ENCODE results near the gene SFT2D1. TPM values are rescaled to one million over a fixed set of nuclear protein-coding genes. Genes with fewer than 3 reads are reported as not detected.

Gene SFT2D1
- polyA plus RNA-seq, 3 donors = 48.1 to 166 (median 140) TPM

GRCh38 chr6:166271376-166271765, 71.0 kb downstream of the SFT2D1 start:
- no peak overlapping the region for H3K27ac Mint-ChIP-seq
- Histone ChIP-seq H3K4me2 (replicated peaks; ENCODE audit: extremely low read depth, low read length, poor library complexity, severe bottlenecking) (no peak overlapping the region), H3K4me1 (ENCODE audit: control insufficient read depth in 1 of 2, insufficient read depth in 2 of 2, low read length in 2 of 2) (peaks cover 0 to 3% of the 10 kb centered on the region in 2 donors), H3K4me3 (replicated peaks in 1 of 3; ENCODE audit: low read depth in 2 of 3, low read length in 3 of 3) (no peak overlapping the region), H3K27me3 (ENCODE audit: control insufficient read depth in 2 of 2, insufficient read depth in 2 of 2, low read length in 2 of 2) (no peaks in the 10 kb centered on the region), H3K79me2 (ENCODE audit: insufficient read depth, low read length) (no peaks in the 10 kb centered on the region), H3K36me3 (replicated peaks in 1 of 2; ENCODE audit: control insufficient read depth in 1 of 2, insufficient read depth in 2 of 2, low read length in 2 of 2) (no peaks in the 10 kb centered on the region), H3K27ac (ENCODE audit: low read depth in 1 of 2, low read length in 2 of 2) (no peak overlapping the region), H3K9me3 (replicated peaks in 1 of 2; ENCODE audit: control insufficient read depth in 1 of 2, insufficient read depth in 1 of 2, low read length in 2 of 2) (no peaks in the 10 kb centered on the region), H4K20me1 (ENCODE audit: insufficient read depth, low read length) (no peaks in the 10 kb centered on the region), H2AFZ (ENCODE audit: insufficient read depth, low read depth, low read length, poor library complexity, severe bottlenecking) (no peak overlapping the region), H3K9ac (ENCODE audit: insufficient read depth, low read length, poor library complexity, severe bottlenecking) (no peak overlapping the region)
- H3K27me3 Mint-ChIP-seq (ENCODE audit: low read depth in 3 of 3) = peaks cover 1 to 9% (median 4%) of the 10 kb centered on the region in 3 donors
- H3K9me3 Mint-ChIP-seq = no peaks in the 10 kb centered on the region
- TF ChIP-seq CTCF (IDR thresholded peaks at IDR 0.05) = no peak
- no peak for DNase-seq
- intact Hi-C loops (cut with micrococcal nuclease) = no loop called here
- peaks cover 7% of the 10 kb centered on the region for H3K4me1 Mint-ChIP-seq
- 99% methylated on average over 9 of the region's 9 CpGs for WGBS (ENCODE audit: insufficient coverage)
- H3K4me3 Mint-ChIP-seq = no peak overlapping the region
- H3K36me3 Mint-ChIP-seq = no peaks in the 10 kb centered on the region

GRCh38 chr6:166270706-166271375, 71.5 kb downstream of the SFT2D1 start:
- Mint-ChIP-seq H3K4me3 (no peak overlapping the region), H3K27me3 (ENCODE audit: low read depth in 3 of 3) (peaks cover 1 to 6% (median 5%) of the 10 kb centered on the region in 3 donors), H3K27ac (peak overlapping the region in 1 of 7 donors; percentile 65), H3K36me3 (no peaks in the 10 kb centered on the region), H3K9me3 (no peaks in the 10 kb centered on the region), H3K4me1 (peaks cover 5% of the 10 kb centered on the region)
- Histone ChIP-seq H4K20me1 (ENCODE audit: insufficient read depth, low read length) (no peaks in the 10 kb centered on the region), H3K36me3 (replicated peaks in 1 of 2; ENCODE audit: control insufficient read depth in 1 of 2, insufficient read depth in 2 of 2, low read length in 2 of 2) (no peaks in the 10 kb centered on the region), H3K4me2 (replicated peaks; ENCODE audit: extremely low read depth, low read length, poor library complexity, severe bottlenecking) (no peak overlapping the region), H3K9me3 (replicated peaks in 1 of 2; ENCODE audit: control insufficient read depth in 1 of 2, insufficient read depth in 1 of 2, low read length in 2 of 2) (no peaks in the 10 kb centered on the region), H2AFZ (ENCODE audit: insufficient read depth, low read depth, low read length, poor library complexity, severe bottlenecking) (no peak overlapping the region), H3K4me3 (replicated peaks in 1 of 3; ENCODE audit: low read depth in 2 of 3, low read length in 3 of 3) (no peak overlapping the region), H3K9ac (ENCODE audit: insufficient read depth, low read length, poor library complexity, severe bottlenecking) (no peak overlapping the region), H3K27ac (ENCODE audit: low read depth in 1 of 2, low read length in 2 of 2) (no peak overlapping the region), H3K4me1 (ENCODE audit: control insufficient read depth in 1 of 2, insufficient read depth in 2 of 2, low read length in 2 of 2) (peaks cover 0 to 3% of the 10 kb centered on the region in 2 donors), H3K27me3 (ENCODE audit: control insufficient read depth in 2 of 2, insufficient read depth in 2 of 2, low read length in 2 of 2) (no peaks in the 10 kb centered on the region), H3K79me2 (ENCODE audit: insufficient read depth, low read length) (no peaks in the 10 kb centered on the region)
- WGBS (ENCODE audit: insufficient coverage) = 90% methylated on average over 6 of the region's 10 CpGs
- intact Hi-C loops (cut with micrococcal nuclease) = no loop called here
- TF ChIP-seq CTCF (IDR thresholded peaks at IDR 0.05) = no peak
- DNase-seq = no peak

Other genes with a start within 250 kb of the SFT2D1 start
- not detected for gene TBXT, start 174.7 kb downstream of the SFT2D1 start, polyA plus RNA-seq
- gene PRR18, start 34.2 kb downstream of the SFT2D1 start, polyA plus RNA-seq = not detected
- gene MPC1, start 40.4 kb upstream of the SFT2D1 start, polyA plus RNA-seq = 100 to 1,000 TPM in 2 of 3 donors, 10 to 100 TPM in 1; 52.4 to 122 (median 104) TPM
- gene RAMACL, start 244.1 kb upstream of the SFT2D1 start, polyA plus RNA-seq = under 1 TPM; 0.05 to 0.33 (median 0.11) TPM

Data from CD14-positive monocyte (primary cell).